SK-N-MC (cell line): ENCODE results near the gene PMFBP1.

Experiments used
- EZH2 ChIP-seq: fragments of 200-600 bp; sonication (generic); IDR thresholded peaks from one replicate; pipeline ENCODE4 v1.6.1; 2017; ENCODE audit warnings: antibody characterized with exemption
- POLR2AphosphoS5 ChIP-seq: IDR thresholded peaks from 2 replicates; pipeline ENCODE4 v1.6.1; 2012; ENCODE audit warnings: mild to moderate bottlenecking, low read depth, low read length, borderline replicate concordance

GRCh38 chr16:72168365-72168764 lies 3.6 kb downstream of the PMFBP1 start:
- no peak for TF ChIP-seq EZH2
- no peak for TF ChIP-seq POLR2AphosphoS5
